Hematopoietic multipotent progenitor cell treated with erythropoietin and hydrocortisone succinate and interleukin-3 and kit ligand, for 8 days (in vitro differentiated cells): Measurements from ENCODE around the gene C7.

ENCODE experiments used
- DNase-seq: peaks from one replicate; pipeline ENCODE4 v3.0.0-alpha.2; 2015

C7 gene

DNA sequence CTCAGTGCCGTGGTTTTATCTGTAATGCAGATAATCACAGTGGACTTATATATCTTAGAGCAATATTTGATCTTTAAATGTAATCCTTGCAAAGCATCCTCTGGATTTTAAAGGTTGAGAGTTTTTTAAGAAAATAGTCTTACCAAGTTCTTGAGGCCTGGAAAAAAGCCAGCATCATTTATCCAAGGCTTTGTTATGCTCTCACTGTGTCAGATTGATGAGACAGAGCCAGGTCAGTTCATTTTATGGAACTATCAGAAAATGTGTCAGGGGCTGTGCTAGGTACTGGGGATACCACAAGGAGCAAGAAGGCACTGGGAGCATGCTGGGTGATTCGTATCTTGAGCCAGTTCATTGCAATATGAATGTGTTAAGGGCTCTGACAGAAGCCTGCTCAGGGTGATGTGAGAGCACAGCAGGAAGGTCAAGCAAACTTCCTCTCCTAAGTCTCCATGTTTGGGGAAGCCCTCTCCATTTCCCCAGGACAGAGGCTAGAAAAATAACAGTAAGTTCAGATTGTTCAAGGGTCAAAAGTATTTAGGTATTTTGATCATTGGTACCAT lies 19.7 kb downstream of the C7 start:
- no peak for DNase-seq

DNA sequence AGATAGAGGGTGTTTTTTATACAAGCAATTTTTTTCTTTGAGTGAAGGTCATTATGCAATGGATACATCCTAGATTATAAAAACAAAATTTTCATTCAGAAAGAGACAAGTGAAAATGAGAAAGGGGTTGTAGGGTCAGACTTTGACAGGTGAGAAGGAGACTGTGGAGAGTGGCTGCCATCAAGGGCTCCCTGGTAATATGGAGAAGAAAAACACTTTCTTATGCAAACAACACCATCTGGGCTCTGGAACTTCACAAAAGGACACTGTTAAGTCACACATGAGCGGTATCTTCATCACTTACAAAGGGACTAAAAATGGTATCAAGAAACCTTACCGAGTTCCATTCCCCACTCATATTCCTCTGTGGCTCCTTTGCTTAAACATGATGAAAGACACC lies 23.5 kb downstream of the C7 start:
- DNase-seq, result no peak

DNA sequence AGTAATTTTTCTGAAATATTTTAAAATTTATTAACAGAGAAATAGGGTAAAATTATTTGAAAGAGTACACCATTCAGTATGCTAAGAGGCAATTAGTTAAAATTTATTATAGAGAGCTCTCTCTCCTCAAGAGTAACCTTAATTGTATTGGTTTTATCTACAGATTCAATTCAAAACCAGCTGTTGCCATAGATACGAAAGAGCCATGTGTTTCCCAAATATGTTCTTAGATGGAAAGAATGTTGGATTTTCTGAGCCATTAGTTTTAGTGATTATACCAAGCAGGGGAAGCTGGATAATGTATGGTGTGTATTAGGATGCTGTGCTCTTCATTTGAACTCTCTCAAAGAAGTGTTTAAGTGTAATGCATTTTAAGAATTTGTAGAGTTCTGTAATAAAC lies 27.8 kb downstream of the C7 start:
- DNase-seq, result no peak

DNA sequence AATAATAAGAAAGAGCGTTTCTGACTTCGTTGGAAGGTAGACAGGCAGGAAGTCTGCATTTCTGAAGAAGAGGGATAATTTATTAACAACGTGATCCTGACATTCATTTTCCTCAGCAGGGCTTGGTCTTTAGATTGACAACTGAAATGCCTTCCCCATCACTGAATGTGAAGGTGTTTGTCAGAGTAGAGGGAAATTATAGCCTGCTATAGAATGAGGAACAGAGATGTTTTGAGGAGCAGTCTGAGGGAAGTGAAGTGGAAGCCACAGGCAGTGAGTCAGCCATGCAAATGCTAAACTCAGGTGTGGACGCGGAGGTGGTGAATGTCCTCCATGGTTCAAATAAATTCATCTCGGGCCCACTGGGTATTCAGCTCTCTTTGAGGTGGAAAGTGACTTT lies 30.5 kb downstream of the C7 start:
- no peak for DNase-seq

DNA sequence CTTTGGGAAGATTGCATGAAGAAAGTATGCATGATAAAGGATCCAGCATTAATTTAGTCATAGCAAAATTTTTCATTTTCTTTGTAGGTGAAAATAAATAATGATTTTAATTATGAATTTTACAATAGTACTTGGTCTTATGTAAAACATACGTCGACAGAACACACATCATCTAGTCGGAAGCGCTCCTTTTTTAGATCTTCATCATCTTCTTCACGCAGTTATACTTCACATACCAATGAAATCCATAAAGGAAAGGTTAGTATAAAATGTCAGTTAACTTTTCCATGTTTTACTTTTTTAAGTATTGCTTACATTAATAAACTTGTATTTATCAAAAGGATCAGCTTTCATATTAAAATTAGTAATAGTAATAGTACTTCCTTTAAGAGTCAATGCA lies 35.8 kb downstream of the C7 start:
- DNase-seq, result no peak

DNA sequence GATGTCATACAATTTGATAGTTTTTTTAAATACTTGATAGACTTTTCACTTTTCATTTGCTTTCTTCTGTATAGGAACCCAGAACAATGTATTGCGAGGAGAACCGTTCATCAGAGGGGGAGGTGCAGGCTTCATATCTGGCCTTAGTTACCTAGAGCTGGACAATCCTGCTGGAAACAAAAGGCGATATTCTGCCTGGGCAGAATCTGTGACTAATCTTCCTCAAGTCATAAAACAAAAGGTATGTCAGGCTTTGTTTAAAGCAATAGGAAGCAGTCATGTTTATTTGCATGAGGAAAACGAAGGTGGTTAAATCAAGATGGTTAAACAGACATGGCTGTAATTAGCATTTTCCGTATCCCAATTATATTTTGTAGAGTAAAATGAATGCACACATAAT lies 46.0 kb downstream of the C7 start:
- no peak for DNase-seq

DNA sequence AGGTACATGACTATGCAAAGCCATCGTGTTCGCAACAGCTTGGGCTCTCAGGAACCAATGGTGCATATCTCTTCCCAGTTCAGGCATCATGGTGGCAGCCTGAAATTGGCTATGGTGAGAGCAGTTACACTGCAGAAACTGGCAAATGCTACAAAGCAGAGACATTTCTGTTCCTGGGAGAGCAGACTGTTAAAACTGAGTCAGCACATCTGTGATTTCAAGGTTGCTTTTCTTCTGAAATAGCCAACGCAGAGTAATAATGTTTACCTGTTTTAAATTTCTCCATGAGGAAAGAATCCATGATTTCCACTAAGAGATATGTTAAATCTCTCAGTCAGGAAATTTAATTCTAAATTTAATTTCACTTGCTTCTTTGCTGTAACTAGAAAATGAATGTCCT lies 47.8 kb downstream of the C7 start:
- no peak for DNase-seq

DNA sequence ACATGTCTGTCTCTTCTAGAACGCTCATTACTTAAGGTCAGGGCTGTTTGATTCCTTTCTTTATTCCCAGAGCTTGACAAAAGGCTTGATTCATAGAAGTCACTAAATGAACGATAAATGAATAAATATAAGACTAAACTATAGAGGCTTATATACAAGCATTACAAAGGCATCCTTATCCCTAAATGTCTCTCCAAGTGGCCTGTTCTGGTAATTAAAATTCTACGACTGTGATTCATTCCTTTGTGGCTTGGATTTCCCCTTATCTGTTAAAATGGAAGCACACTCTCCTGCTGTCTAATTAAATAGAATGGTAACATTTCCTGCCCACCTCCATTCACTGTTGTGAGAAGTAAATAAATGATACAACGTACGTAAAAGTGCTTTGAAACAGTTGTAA lies 49.5 kb downstream of the C7 start:
- DNase-seq, result no peak

DNA sequence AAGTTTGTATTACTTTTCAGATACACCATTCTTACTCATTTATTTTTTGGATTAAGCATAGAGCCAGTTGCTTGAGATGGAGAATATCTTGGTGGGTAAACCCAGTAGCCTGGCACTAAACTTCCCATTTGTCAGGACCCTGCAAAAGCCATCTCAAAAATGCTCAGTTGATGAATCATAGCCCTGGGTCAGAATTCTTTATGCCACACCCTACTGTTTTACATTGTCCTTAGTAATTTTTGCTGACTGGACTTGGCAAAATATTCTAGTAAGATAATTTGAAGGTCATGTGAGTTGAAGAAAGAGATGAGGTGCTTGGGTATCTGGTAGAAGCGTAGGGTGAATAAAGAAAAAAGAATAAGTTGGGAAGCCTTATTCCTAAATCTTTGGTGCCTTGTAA lies 50.7 kb downstream of the C7 start:
- DNase-seq, result no peak

DNA sequence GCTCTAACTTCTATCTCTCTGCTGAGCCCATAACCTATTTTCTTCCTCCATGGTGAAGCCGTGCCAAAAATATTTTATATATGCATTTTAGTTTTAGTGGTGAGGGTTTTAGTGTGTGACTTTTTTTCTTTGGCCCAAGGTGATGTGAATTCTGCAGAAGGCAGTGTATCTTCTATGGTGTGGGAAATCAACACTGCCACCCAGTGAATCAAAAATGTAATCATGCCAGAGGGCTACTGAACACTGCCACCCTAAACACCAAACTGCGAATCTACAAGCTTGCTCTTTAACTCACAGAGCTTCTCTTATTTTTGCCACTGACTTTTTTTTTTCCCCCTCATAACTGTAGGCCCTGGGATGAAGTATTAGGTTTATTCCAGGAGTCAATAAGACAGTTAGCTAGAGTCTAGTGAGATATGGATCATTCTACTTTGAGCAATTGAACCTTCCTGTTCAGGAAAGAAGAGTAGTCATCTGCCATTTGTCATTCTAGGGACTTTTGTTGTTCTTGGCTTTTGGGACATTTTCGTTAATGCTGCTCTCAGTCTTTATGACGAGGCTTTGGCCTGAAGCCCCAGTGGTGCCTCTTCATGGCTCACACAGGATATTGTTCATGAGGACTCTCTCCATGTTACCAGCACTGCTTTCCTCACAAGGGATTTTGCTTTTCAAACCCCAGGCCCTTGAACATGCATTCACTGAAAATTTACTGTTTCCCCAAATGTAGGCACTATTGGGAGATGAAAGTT lies 53.1 kb downstream of the C7 start:
- no peak for DNase-seq

DNA sequence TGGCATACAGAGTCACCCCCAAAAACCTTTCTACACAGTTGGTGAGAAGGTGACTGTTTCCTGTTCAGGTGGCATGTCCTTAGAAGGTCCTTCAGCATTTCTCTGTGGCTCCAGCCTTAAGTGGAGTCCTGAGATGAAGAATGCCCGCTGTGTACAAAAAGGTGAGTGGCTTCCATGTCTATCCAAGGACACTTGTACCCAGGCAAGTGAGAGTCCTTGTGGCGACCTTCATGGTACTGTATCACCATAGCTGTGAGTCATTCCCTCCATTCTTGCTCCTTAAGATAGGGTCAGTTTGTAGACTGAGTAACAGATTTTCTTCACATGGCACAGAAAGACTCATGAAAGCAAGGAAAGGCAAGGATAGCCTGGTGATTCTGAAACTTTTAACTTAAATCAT lies 63.1 kb downstream of the C7 start:
- no peak for DNase-seq

DNA sequence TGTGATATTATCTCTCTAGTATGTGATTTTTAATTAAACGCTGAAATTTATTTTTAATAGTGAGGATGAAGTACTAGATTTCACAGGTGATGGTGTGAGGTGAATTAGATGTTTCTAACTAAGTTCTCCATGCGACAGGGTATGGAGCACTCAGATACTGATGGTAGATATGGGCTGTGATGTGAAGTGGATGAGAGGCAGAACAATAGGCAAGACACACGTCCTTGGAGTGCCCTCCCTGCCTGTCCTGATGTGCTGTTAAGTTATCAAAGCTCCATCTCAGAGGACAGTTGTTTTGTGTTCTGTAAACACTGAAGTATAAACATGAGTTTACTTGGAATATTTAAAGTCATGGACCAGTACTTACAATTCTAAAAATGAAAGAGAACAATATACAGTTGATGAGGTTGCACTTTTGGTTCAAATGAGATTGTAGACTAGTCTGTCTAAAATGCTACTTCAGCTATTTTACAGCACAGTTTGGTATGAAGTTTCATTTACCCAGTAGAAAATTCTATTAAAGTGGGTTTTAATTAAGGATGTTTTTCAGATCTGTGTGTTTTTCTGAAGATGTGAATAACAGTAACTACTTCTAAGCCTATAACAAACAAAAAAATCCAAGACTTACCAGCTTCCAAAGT lies 64.2 kb downstream of the C7 start:
- DNase-seq, result no peak

DNA sequence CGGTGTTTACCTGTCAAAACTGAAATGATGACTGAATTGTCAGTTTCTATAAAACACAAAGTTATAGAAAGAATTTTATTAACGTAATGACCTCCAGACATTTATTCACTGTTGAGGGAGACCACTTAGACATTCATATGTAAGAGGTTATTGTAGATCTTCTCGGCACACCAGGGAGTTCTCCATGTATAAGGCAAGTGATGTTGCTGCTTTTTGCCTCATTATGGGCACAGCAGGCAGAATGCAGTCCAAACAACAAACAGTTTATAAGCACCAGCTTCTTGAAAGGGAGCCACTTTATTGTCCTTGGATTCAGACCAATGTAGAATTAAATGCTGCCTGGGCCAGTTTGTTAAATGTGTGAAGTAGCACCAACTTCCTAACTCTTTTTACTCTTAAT lies 66.7 kb downstream of the C7 start:
- DNase-seq, result no peak

DNA sequence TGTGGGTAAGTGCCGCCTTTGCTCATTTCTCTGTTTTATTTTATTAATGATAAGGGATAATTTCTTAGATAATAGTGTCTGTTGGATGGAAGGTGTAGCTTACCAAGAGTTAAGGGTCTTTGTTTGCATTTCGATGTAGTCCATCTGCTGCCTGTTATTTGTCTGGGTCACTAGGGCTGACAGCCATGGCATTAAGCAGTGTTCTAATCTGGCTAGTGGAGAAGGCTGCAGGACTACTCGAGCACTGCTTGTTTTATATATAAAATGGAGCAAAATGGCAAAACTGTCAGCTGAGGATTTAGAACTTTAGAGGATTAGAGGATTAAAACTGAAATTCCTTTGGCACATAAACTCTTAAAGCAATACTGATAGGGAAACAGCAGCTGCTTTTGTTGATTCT lies 67.5 kb downstream of the C7 start:
- no peak for DNase-seq

DNA sequence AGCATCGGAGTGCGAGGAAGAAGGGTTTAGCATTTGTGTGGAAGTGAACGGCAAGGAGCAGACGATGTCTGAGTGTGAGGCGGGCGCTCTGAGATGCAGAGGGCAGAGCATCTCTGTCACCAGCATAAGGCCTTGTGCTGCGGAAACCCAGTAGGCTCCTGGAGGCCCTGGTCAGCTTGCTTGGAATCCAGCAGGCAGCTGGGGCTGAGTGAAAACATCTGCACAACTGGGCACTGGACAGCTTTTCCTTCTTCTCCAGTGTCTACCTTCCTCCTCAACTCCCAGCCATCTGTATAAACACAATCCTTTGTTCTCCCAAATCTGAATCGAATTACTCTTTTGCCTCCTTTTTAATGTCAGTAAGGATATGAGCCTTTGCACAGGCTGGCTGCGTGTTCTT lies 72.1 kb downstream of the C7 start:
- no peak for DNase-seq

DNA sequence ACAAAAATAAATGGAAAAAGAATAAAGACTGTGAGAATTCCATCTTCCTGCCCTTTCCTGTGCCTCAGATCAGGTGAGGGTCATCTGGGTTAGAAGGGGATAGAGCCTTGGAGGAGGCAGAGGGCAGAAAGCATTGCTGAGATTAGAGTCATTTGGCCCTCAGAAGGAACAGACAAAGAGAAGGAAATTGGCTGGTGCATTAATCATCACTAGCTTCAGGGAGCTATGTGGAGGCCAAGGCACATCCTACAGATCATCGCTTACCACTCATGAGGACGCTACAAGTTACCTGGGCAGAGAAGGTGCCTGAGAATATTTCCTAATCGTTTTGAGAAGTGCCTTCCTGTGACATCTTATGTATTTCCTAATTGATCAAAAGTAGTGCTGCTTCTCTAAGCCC lies 74.5 kb downstream of the C7 start:
- no peak for DNase-seq

DNA sequence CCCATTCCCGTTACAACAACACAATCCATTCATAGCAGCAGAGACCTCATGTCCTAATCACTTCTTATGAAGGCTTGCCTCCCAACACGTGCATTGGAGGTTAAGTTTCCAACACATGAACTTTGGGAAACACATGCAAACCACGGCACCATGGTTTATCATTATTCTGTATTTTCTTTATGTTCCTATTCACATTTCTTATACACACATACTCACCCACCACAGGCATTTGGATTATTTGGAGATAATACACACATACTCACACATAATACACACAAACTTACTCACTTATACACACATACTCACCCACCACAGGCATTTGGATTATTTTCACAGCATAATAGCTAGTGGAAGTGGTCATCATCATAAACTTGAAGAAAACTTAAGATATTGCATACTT lies 75.6 kb downstream of the C7 start:
- no peak for DNase-seq

DNA sequence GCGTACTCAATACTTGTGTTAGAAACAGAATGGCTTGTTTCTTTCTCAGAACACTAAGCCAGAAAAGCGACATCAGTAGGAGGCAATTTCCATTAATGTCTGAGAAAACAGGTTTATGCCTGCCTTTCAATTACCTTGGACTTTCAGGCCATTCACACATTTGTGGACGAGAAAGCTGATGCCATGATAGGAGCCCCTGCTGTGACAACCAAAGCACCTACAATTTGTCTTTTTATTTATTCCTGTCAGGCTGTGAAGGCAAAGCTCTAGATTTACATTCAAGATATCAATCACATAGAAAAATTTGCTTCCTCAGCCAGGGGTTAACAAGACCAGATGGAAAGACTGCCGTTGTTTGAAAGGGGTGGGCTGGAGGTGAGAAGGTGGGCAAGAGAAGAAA lies 76.2 kb downstream of the C7 start:
- no peak for DNase-seq

DNA sequence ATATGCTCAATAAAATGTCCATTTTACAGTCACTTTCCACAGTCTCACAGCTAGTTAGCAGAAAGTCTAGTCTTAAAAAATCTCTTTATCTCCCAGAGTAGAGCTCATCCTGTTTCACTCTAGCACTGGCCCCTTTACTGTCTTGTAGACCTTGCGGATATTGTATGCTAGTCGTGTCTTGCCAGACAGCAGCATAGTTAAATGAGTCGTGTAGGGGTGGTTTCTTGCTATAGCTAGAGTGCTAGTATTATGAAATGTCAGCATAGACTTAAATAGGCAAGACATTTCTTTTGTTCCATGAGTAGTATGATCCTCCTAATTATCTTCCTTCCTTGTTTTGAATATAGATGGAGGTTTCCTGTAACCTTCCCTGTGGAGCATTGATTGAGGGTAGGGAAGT lies 77.4 kb downstream of the C7 start:
- DNase-seq, result no peak

DNA sequence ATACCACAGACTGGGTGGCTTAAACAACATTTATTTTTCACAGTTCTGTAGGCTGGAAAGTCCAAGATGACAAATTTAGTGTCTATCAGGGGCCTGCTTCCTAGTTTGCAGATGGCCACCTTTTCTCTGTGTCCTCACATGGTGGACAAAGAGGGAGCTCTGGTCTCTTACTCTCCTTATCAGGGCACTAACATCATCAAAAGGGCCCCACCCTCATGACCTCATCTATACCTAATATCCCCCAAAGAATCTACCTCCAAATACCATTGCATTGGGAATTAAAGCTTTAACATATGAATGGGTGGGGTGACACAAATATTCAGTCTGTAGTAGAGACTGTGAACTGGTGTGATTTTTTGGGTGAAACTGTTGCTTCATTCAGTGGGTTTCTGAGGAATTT lies 78.1 kb downstream of the C7 start:
- DNase-seq, result no peak

DNA sequence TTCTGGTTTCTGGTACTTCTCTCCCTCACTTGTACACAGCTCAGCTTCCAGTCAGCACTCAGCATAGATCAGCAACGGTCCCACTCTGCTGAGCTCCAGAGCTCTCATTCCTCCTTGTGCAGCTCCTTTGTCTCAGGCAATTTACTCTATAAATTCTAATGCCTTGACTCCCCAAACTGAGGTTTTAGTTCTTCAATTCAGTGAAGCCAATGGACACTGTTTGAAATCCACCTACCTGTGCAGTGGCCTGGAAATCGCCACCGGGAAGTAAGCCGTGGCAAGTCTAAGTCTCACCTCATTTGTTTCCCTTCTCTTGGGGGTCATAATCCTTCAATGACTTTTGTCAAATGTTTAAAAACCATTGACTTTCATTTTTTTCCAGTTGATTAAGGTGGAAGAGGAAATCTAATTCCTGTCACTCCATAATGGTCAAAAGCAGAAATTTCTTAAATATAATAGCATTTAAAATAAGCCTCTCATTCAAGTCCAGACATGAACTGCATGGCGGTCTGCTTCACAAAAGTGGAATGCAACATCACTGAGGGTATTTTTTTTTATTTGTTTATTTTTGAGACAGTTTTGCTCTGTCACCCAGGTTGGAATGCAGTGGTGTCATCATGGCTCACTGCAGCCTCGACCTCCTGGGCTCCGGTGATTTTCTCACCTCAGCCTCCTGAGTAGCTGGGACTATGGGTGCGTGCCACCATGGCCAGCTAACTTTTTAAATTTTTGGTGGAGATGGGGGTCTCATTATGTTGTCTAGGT lies 79.6 kb downstream of the C7 start:
- DNase-seq, result no peak

DNA sequence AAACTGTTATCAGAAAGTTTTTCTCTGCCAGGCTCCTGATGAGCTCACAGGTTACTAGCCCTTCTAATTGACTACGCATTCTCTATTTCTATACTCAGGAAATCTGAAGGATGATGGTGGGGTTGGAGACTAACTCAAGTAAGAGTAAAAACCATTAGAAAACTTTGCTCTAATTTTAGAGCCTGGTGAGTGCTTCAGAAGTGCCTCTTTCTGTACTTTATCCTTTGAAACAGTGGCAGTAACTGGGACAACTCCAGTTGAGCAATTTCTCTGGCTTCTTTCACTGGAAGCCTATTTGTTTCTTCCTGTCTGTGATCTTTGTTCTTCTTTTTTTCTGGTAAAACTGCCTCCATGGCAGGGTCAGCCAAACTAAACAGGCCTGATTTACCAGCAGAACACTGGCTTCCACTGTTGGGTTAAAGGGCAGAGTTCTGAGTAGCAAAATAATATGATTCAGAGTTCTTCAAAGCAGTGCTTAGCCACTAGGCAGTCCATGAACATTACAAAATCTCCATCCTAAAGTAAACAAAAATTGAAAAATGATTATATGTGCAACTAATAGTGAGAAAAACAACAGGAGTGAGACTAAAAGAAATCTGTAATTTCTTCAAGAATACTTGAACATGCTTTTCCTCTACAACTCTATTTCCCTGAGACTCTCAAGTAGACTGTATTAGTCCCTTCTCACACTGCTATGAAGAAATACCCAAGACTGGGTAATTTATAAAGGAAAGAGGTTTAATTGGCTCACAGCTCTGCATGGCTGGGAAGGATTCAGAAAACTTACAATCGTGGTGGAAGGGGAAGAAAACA lies 82.1 kb downstream of the C7 start:
- no peak for DNase-seq

DNA sequence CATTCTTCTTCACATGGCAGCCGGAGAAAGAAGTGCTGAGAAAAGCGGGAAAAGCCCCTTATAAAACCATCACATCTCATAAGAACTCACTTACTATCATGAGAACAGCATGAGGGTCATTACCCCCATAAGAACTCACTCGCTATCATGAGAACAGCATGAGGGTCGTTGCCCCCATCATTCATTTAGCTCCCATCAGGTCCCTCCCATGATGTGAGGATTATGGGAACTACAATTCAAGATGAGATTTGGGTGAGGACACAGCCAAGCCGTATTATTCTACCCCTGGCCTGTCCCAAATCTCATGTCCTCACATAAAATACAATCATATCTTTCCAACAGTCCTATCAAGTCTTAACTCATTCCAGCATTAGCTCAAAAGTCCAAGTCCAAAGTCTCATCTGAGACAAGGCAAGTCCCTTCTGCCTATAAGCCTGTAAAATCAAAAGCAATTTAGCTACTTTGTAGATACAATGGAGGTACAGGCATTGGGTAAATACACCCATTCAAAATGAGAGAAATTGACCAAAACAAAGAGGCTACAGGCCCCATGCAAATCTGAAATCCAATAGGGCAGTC lies 82.8 kb downstream of the C7 start:
- no peak for DNase-seq
